ENCODE results near the gene SCYGR5.

SCYGR5 gene

DNA sequence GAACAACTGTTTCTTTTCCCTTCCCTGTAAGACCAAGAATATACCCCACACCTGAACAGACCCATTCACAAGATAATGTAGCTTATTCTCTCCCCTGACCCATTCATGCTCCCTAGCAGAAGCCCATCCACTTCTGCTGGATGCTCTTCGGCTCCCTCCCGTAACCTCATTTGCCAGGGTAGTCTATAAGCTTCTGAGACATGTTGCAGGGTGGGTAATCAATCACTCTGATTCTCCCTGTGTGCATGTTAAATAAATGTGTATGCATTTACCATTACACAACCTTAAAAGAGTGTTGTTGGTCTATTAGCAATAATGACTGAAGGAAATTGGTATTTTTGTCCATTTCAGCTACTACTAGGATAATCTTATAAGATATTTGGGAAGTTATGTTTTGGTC lies 49.9 kb downstream of the SCYGR5 start:
- Histone ChIP-seq H3K9me3 (no peaks in the 10 kb centered on the region), H3K36me3 (no peaks in the 10 kb centered on the region), H3K27ac (no peak overlapping the region), H3K4me3 (ENCODE audit: low read depth in 1 of 2, low read length in 1 of 2) (no peak overlapping the region), H3K4me1 (ENCODE audit: control insufficient read depth in 1 of 2, insufficient read depth in 1 of 2, low read depth in 1 of 2, low read length in 1 of 2) (no peaks in the 10 kb centered on the region), H3K27me3 (peaks cover 30% of the 10 kb centered on the region)
- TF ChIP-seq, protein P1, sequence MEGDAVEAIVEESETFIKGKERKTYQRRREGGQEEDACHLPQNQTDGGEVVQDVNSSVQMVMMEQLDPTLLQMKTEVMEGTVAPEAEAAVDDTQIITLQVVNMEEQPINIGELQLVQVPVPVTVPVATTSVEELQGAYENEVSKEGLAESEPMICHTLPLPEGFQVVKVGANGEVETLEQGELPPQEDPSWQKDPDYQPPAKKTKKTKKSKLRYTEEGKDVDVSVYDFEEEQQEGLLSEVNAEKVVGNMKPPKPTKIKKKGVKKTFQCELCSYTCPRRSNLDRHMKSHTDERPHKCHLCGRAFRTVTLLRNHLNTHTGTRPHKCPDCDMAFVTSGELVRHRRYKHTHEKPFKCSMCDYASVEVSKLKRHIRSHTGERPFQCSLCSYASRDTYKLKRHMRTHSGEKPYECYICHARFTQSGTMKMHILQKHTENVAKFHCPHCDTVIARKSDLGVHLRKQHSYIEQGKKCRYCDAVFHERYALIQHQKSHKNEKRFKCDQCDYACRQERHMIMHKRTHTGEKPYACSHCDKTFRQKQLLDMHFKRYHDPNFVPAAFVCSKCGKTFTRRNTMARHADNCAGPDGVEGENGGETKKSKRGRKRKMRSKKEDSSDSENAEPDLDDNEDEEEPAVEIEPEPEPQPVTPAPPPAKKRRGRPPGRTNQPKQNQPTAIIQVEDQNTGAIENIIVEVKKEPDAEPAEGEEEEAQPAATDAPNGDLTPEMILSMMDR (IDR thresholded peaks at IDR 0.05), result no peak
